Measurements from ENCODE around the gene IL2RG.

DNA sequence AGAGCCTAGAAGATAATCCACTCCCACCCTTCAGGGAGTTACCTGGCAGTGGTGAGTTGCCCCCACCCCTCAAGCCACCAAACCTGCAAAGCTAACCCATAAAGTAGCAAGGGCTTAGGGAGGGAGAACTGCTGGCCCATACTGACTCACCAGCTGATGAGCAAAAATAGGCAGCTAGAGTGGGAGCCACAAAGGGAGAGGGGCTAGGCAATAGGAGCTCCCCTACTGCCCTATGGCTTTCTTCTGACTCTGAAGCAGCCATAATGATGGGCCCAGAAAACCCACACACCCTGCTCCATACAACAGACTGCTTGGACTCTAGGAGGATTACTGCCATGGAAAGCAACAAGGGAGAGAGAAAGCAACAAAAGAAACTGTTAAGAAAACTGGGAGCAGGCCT lies 51.2 kb downstream of the IL2RG start:
- TF ChIP-seq, protein P1, sequence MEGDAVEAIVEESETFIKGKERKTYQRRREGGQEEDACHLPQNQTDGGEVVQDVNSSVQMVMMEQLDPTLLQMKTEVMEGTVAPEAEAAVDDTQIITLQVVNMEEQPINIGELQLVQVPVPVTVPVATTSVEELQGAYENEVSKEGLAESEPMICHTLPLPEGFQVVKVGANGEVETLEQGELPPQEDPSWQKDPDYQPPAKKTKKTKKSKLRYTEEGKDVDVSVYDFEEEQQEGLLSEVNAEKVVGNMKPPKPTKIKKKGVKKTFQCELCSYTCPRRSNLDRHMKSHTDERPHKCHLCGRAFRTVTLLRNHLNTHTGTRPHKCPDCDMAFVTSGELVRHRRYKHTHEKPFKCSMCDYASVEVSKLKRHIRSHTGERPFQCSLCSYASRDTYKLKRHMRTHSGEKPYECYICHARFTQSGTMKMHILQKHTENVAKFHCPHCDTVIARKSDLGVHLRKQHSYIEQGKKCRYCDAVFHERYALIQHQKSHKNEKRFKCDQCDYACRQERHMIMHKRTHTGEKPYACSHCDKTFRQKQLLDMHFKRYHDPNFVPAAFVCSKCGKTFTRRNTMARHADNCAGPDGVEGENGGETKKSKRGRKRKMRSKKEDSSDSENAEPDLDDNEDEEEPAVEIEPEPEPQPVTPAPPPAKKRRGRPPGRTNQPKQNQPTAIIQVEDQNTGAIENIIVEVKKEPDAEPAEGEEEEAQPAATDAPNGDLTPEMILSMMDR (IDR thresholded peaks at IDR 0.05), result no peak
- TF ChIP-seq EP300 (IDR thresholded peaks at IDR 0.05), result no peak
